ENCODE results near the gene FREM1.

GRCh38 chr9:14723301-14723700, 186.9 kb downstream of the FREM1 start:
- TF ChIP-seq, protein P1, sequence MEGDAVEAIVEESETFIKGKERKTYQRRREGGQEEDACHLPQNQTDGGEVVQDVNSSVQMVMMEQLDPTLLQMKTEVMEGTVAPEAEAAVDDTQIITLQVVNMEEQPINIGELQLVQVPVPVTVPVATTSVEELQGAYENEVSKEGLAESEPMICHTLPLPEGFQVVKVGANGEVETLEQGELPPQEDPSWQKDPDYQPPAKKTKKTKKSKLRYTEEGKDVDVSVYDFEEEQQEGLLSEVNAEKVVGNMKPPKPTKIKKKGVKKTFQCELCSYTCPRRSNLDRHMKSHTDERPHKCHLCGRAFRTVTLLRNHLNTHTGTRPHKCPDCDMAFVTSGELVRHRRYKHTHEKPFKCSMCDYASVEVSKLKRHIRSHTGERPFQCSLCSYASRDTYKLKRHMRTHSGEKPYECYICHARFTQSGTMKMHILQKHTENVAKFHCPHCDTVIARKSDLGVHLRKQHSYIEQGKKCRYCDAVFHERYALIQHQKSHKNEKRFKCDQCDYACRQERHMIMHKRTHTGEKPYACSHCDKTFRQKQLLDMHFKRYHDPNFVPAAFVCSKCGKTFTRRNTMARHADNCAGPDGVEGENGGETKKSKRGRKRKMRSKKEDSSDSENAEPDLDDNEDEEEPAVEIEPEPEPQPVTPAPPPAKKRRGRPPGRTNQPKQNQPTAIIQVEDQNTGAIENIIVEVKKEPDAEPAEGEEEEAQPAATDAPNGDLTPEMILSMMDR (IDR thresholded peaks at IDR 0.05), result no peak
- no peak for TF ChIP-seq POLR2A (IDR thresholded peaks at IDR 0.05)

Measured in adrenal gland (tissue), 5 donors.